GM18873 (cell line): ENCODE results near the gene PCDH12.

Experiments
- ATAC-seq: cut with Tn5 transposase; IDR thresholded peaks from one replicate; pipeline ENCODE4 v1.9.1; 2021; ENCODE audit warnings: mild to moderate bottlenecking, moderate library complexity, moderate number of reproducible peaks; ENCODE audit not compliant: unreplicated experiment, low FRiP score

PCDH12 gene

GRCh38 chr5:141913560-141914198 lies 44.3 kb downstream of the PCDH12 start:
- no peak for ATAC-seq

GRCh38 chr5:141910271-141910673 lies 47.7 kb downstream of the PCDH12 start:
- ATAC-seq: no peak

DNA sequence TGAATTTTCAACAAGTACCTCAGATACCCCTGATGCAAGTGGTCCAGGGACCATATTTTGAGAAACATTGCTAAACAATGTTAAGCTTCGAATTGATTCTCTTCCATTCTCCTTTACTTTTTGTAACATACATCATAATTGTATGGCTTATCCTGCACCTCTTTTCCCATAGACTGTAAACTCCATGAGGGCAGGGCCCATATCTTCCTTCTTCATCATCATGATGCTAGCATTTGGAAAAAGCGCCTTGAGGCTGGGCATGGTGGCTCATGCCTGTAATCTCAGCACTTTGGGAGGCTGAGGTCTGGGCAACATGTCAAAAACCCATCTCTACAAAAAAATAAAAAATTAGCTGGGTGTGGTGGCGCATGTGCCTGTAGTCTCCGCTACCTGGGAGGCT lies 48.8 kb downstream of the PCDH12 start:
- no peak for ATAC-seq

GRCh38 chr5:141908796-141909195 lies 49.2 kb downstream of the PCDH12 start:
- ATAC-seq: no peak

GRCh38 chr5:141906972-141907371 lies 51.0 kb downstream of the PCDH12 start:
- ATAC-seq: no peak

GRCh38 chr5:141906517-141906916 lies 51.5 kb downstream of the PCDH12 start:
- no peak for ATAC-seq

DNA sequence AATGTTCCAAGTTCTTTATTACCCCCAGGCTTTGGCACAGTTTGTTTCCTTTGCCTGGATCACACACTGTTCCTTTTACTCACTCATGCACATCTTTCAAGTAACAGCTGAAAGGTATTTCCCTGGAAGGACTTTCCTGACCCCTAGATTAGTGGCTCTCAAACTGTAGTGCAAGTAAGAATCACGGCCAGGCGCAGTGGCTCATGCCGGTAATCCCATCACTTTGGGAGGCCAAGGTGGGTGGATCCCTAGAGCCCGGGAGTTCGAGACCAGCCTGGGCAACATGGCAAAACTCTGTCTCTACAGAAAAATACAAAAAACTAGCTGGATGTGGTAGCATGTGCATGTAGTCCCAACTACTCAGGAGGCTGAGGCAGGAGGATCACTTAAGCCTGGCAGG lies 53.5 kb downstream of the PCDH12 start:
- ATAC-seq: no peak

DNA sequence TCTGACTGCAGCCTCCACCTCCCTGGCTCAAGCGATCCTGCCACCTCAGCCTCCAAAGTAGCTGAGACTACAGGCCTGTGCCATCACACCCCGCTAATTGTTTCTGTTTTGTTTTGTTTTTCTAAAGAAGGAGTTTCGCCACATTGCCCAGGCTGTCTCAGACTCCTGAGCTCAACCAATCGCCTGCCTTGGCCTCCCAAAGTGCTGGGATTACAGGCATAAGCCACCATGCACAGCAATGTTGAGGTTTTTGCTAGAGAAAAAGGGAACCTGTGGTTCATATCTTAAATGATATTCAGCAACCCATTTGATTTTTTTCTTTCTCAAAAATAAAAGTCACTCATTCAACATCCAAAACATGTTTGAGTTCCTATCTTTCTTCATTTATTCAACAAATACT lies 54.7 kb downstream of the PCDH12 start:
- ATAC-seq: no peak

- ATAC-seq: no peak
These were observed 55.8 kb downstream of the PCDH12 start for GRCh38 chr5:141902015-141902814.

DNA sequence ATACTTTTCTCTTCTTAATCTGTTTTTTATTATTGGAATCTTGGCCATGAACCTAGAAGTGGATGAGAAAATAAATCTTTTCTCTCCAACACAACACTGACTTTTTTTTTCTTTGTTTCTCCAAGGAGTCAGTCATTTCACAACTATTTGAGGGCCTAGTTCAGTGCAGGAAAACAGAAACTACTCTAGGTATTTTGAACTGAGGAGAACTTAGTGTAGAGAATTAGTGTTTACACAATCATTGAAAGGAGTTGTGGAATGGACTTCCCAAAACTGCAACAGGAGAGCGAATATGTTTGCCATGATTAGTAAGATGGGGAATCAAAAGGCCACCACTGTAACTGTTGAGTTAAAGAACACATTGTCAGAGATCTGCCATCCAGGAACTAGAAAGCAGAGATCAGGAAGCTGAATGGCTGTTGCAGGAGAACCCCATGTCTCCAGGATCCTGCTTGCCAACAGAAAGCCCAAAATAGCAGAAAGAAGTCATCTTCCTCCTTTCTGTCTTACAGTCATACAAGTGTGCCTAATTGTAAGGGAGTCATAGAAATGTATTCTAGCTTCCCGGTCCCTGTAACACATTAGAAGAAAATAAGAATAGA lies 59.5 kb downstream of the PCDH12 start:
- no peak for ATAC-seq

GRCh38 chr5:141897425-141897824 lies 60.6 kb downstream of the PCDH12 start:
- ATAC-seq: no peak
